ENCODE results near the gene CGNL1.

GRCh38 chr15:57570340-57570739, 194.0 kb downstream of the CGNL1 start:
- no peak for TF ChIP-seq EZH2phosphoT487 (IDR thresholded peaks at IDR 0.05)
- TF ChIP-seq CTCF (IDR thresholded peaks at IDR 0.05): no peak
